Lung (tissue), 12 donors: Measurements from ENCODE around the gene KIAA0825. TPM values are rescaled to one million over a fixed set of nuclear protein-coding genes. Genes with fewer than 3 reads are reported as not detected.
A peak's percentile ranks its signal among the peaks of the same experiment; 100 is the strongest.

Experiments
- ATAC-seq: fragments of 200-7000 bp; cut with Tn5 transposase; one replicate; pipeline ENCODE4 v1.9.1; 2020; ENCODE audit warnings: moderate number of reproducible peaks; ENCODE audit not compliant: insufficient read depth, low FRiP score
- DNase-seq, 3 donors: peaks; one replicate each; pipeline ENCODE4 v3.0.0-alpha.2; 2013 to 2017
- H3K27ac ChIP-seq, 2 donors: one replicate each; pipeline ENCODE4 v1.5.1; 2013; ENCODE audit warnings: mild to moderate bottlenecking in 2 of 2, moderate library complexity in 2 of 2, control low read depth in 1 of 2, inconsistent platforms in 1 of 2, low read depth in 1 of 2, low read length in 1 of 2
- H3K27me3 ChIP-seq, 3 donors: one replicate each; pipeline ENCODE4 v1.5.1; 2013; ENCODE audit warnings: low read length in 2 of 3; ENCODE audit not compliant: control insufficient read depth in 3 of 3, insufficient read depth in 3 of 3
- H3K36me3 ChIP-seq, 4 donors: one replicate each; pipeline ENCODE4 v1.5.1; 2013; ENCODE audit warnings: low read length in 4 of 4, mild to moderate bottlenecking in 1 of 4, moderate library complexity in 1 of 4; ENCODE audit not compliant: control insufficient read depth in 4 of 4, insufficient read depth in 4 of 4
- H3K4me1 ChIP-seq, 5 donors: one replicate each; pipeline ENCODE4 v1.5.1; 2013; ENCODE audit warnings: low read length in 5 of 5, mild to moderate bottlenecking in 2 of 5, moderate library complexity in 1 of 5; ENCODE audit not compliant: control insufficient read depth in 5 of 5, insufficient read depth in 5 of 5
- H3K4me3 ChIP-seq: one replicate; pipeline ENCODE4 v1.5.1; 2013; ENCODE audit warnings: mild to moderate bottlenecking, control low read depth, moderate library complexity
- H3K9ac ChIP-seq, 2 donors: one replicate each; pipeline ENCODE4 v1.5.1; 2013; ENCODE audit warnings: low read length in 2 of 2, control low read depth in 1 of 2; ENCODE audit not compliant: insufficient read depth in 1 of 2
- H3K9me3 ChIP-seq, 4 donors: one replicate each; pipeline ENCODE4 v1.5.1; 2013; ENCODE audit warnings: low read length in 3 of 4, mild to moderate bottlenecking in 1 of 4, moderate library complexity in 1 of 4; ENCODE audit not compliant: control insufficient read depth in 4 of 4, insufficient read depth in 3 of 4
- WGBS, 2 donors: extraction: QIAGEN DNeasy Blood & Tissue Kit; methylation state at CpG; one replicate each; pipeline ENCODE4 v1.1.7; 2013; 5-methylcytosine and 5-hydroxymethylcytosine counted together
- polyA plus RNA-seq, 2 donors: library from polyadenylated mRNA; stranded (reverse); fragments of 200-250 nt; gene quantifications; one replicate each; pipeline ENCODE4 v1.2.1, GENCODE V29; 2013
- total RNA-seq, 2 donors: library from RNA; depleted of rRNA in 1 of 2; stranded (reverse); fragments of >200 nt in 1 of 2; gene quantifications; one replicate each; pipeline ENCODE4 v1.2.1, GENCODE V29; 2014 to 2021
- TF ChIP-seq, protein P1 (sequence below): IDR thresholded peaks from 2 replicates; pipeline ENCODE4 v1.5.1; 2012; ENCODE audit warnings: mild to moderate bottlenecking; ENCODE audit errors: control extremely low read depth, extremely low read depth
- donor health status: control.
- donor health status: control.
- donor health status: Bipolar disorder and iron deficiency.
- donor health status: healthy.
- donor health status: DM: yes; HTN: yes; CAD: no.

The KIAA0825 gene
- total and polyA plus RNA-seq, 4 donors = 0.79 to 20.2 (median 3.6) TPM

GRCh38 chr5:94113087-94113486 is 505.3 kb downstream of the KIAA0825 start:
- Histone ChIP-seq H3K27me3 (no peaks in the 10 kb centered on the region), H3K4me3 (no peak overlapping the region), H3K9me3 (peaks cover 0 to 8% (median 3%) of the 10 kb centered on the region in 4 donors), H3K27ac (no peak overlapping the region), H3K9ac (no peak overlapping the region), H3K4me1 (peaks cover 0 to 12% (median 5%) of the 10 kb centered on the region in 5 donors), H3K36me3 (peaks cover 0 to 3% (median 0%) of the 10 kb centered on the region in 4 donors)
- no peak for ATAC-seq
- WGBS, 2 donors = 92 to 95% methylated on average over 2 of the region's 2 CpGs
- DNase-seq = no peak
- TF ChIP-seq, protein P1, sequence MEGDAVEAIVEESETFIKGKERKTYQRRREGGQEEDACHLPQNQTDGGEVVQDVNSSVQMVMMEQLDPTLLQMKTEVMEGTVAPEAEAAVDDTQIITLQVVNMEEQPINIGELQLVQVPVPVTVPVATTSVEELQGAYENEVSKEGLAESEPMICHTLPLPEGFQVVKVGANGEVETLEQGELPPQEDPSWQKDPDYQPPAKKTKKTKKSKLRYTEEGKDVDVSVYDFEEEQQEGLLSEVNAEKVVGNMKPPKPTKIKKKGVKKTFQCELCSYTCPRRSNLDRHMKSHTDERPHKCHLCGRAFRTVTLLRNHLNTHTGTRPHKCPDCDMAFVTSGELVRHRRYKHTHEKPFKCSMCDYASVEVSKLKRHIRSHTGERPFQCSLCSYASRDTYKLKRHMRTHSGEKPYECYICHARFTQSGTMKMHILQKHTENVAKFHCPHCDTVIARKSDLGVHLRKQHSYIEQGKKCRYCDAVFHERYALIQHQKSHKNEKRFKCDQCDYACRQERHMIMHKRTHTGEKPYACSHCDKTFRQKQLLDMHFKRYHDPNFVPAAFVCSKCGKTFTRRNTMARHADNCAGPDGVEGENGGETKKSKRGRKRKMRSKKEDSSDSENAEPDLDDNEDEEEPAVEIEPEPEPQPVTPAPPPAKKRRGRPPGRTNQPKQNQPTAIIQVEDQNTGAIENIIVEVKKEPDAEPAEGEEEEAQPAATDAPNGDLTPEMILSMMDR = no peak

DNA sequence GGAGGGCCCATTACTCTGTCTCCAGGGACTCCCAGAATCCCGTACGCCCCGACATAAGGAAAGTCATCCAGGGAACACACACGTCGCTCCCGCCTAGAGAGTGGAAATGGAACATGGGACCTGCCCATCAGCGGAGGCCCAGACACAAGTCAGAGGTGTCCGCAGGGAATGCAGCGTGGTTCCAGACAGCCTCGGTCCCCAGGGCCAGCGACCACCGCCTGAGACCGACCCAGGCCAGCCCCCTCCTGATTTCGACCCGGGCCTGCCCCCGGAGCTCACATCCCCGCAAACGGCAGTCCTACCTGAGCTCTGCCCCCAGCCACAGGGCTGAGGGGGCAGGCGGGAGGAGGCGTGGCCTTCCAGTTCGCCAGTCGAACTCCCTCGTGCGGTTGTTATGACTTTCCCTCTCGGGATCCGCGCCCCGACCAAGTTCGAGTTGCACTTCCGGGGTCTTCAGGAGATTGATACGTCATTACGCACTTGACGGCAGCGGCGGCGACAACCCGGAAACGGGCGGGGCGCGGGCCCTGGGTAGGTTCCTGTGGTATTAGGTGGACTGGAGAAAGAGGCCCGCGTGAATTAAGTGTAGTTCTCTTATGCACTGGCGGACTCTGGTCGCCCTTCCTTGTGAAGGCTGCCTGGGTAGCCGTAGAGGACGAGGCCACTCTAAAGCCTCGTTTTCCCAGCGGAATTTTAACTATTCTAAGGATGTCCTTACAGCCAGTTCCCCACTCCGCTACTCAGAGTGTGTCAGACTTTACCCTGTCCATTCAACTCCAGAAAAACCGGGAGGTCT is 507.0 kb downstream of the KIAA0825 start:
- peak; percentile 95 to 98 (median 98) for DNase-seq
- Histone ChIP-seq H3K4me1 (peaks cover 0 to 12% (median 5%) of the 10 kb centered on the region in 5 donors), H3K27ac (peak overlapping the region; percentile 96 to 98), H3K4me3 (peak overlapping the region; percentile 72), H3K9ac (peak overlapping the region; percentile 82 to 94), H3K9me3 (peaks cover 0 to 2% (median under 1%) of the 10 kb centered on the region in 4 donors), H3K27me3 (no peaks in the 10 kb centered on the region), H3K36me3 (peaks cover 0 to 3% (median 1%) of the 10 kb centered on the region in 4 donors)
- 1 to 3% methylated on average over 51 of the region's 51 CpGs for WGBS, 2 donors
- ATAC-seq = peak; percentile 96
- TF ChIP-seq, protein P1 = no peak

DNA sequence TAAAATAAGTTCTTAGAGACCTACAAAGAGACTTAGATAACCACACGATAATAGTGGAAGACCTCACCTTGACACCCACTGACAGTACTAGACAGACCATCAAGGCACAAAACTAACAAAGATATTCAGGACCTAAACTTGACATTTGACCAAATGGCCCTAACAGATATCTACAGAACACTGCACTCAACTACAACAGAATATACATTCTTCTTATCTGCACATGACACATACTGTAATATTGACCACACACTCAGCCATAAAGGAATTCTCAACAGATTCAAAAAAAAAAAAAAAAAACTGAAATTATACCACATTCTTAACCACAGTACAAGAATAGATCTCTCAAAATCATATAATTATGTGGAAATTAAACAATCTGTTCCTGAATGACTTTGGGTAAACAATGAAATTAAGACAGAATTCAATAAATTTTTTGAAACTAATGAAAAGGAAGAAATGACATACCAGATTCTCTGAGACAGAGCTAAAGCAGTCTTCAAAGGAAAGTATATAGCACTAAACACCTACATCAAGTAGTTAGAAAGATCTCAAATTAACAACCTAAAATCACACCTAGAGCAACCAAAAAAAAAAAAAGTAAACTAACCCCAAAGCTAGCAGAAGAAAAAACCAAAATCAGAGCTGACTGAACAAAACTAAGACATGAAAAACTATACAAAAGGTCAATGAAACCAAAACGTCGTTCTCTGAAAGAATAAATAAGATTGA is 514.7 kb downstream of the KIAA0825 start:
- DNase-seq = no peak
- Histone ChIP-seq H3K9ac (no peak overlapping the region), H3K4me1 (no peaks in the 10 kb centered on the region), H3K27ac (no peak overlapping the region), H3K9me3 (peaks cover 0 to 15% (median 3%) of the 10 kb centered on the region in 4 donors), H3K27me3 (no peaks in the 10 kb centered on the region), H3K4me3 (no peak overlapping the region), H3K36me3 (peaks cover 0 to 4% (median 0%) of the 10 kb centered on the region in 4 donors)
- whole genome bisulfite sequencing, 2 donors = 81 to 86% methylated on average over 3 of the region's 3 CpGs
- ATAC-seq = no peak
- TF ChIP-seq, protein P1 = no peak

Other genes starting within 250 kb of the KIAA0825 start
- 10 to 100 TPM in 1 of 2 donors, 1 to 10 TPM in 1; 5.3 to 29.5 TPM for gene SLF1, start 65 bp upstream of the KIAA0825 start, total RNA-seq
- gene SLF1, start 65 bp upstream of the KIAA0825 start, polyA plus RNA-seq = 1 to 10 TPM; 2.1 to 4.8 TPM